NCI-H345 (cell line): ENCODE results near the gene PNPLA7.
"Not testable (repeated sequence)": the region's sequence is repeated elsewhere in the genome, so short reads cannot be mapped to it uniquely, and the experiment has no call there.

Source experiments
- DNase-seq: peaks from one replicate; lab custom pipeline; 2025; lab: John Stamatoyannopoulos, UW

The PNPLA7 gene

GRCh38 chr9:137461316-137461662 is 88.9 kb downstream of the PNPLA7 start:
- no peak for DNase-seq

GRCh38 chr9:137460363-137461315 is 89.6 kb downstream of the PNPLA7 start:
- no peak for DNase-seq

GRCh38 chr9:137459601-137460362 is 90.4 kb downstream of the PNPLA7 start:
- DNase-seq: no peak

- peak; percentile 94 for DNase-seq
These were observed 91.0 kb downstream of the PNPLA7 start, which contains the start of gene NSMF for GRCh38 chr9:137459152-137459600. NSMF (minus strand) TSS chr9:137459334; CDS start chr9:137459102, 232 bp downstream.

GRCh38 chr9:137458194-137459151 is 91.7 kb downstream of the PNPLA7 start:
- DNase-seq: peak; percentile 50

GRCh38 chr9:137457406-137458193 is 92.6 kb downstream of the PNPLA7 start:
- no peak for DNase-seq

- no peak for DNase-seq
These were observed 93.3 kb downstream of the PNPLA7 start for GRCh38 chr9:137456864-137457405.

- no peak for DNase-seq
These were observed 93.9 kb downstream of the PNPLA7 start for GRCh38 chr9:137456061-137456863.

GRCh38 chr9:137455359-137455991 is 94.7 kb downstream of the PNPLA7 start:
- no peak for DNase-seq

GRCh38 chr9:137454597-137455358 is 95.4 kb downstream of the PNPLA7 start:
- DNase-seq: no peak

- DNase-seq: no peak
These were observed 96.0 kb downstream of the PNPLA7 start for GRCh38 chr9:137454145-137454596.

- DNase-seq: no peak
These were observed 96.5 kb downstream of the PNPLA7 start for GRCh38 chr9:137453643-137454081.

GRCh38 chr9:137452761-137453642 is 97.2 kb downstream of the PNPLA7 start:
- no peak for DNase-seq

GRCh38 chr9:137452006-137452760 is 98.0 kb downstream of the PNPLA7 start:
- DNase-seq: no peak

- DNase-seq: not testable (repeated sequence)
These were observed 98.8 kb downstream of the PNPLA7 start for GRCh38 chr9:137451264-137452005.
